Glutamatergic neuron (in vitro differentiated cells): ENCODE data around the gene ARID3C. TPM values are rescaled to one million over a fixed set of nuclear protein-coding genes. Genes with fewer than 3 reads are reported as not detected.

Experiments used
- DNase-seq: peaks from one replicate; pipeline ENCODE4 v3.0.0; 2022
- H3K27ac Mint-ChIP-seq: one replicate; pipeline ENCODE4 v1.8.0; 2020; ENCODE audit warnings: mild to moderate bottlenecking, mixed read lengths, inconsistent platforms; ENCODE audit not compliant: unreplicated experiment
- H3K27me3 Mint-ChIP-seq: one replicate; pipeline ENCODE4 v1.8.0; 2020; ENCODE audit warnings: mild to moderate bottlenecking, moderate library complexity, mixed read lengths, inconsistent platforms; ENCODE audit not compliant: unreplicated experiment
- H3K36me3 Mint-ChIP-seq: one replicate; pipeline ENCODE4 v1.8.0; 2020; ENCODE audit warnings: mild to moderate bottlenecking, mixed read lengths, inconsistent platforms; ENCODE audit not compliant: unreplicated experiment
- H3K4me1 Mint-ChIP-seq: one replicate; pipeline ENCODE4 v1.8.0; 2020; ENCODE audit warnings: mild to moderate bottlenecking, low read depth, mixed read lengths, inconsistent platforms; ENCODE audit not compliant: unreplicated experiment
- H3K4me3 Mint-ChIP-seq: one replicate; pipeline ENCODE4 v1.8.0; 2020; ENCODE audit warnings: mild to moderate bottlenecking, mixed read lengths, inconsistent platforms; ENCODE audit not compliant: unreplicated experiment
- H3K9me3 Mint-ChIP-seq: one replicate; pipeline ENCODE4 v1.8.0; 2020; ENCODE audit warnings: mild to moderate bottlenecking, moderate library complexity, mixed read lengths, inconsistent platforms; ENCODE audit not compliant: unreplicated experiment
- total RNA-seq: library from RNA; stranded (reverse); fragmentation: NEBNext Ultra II Directional; extraction: Animal tissue kit (Norgen Biotek cat#: 25700); gene quantifications from one replicate; pipeline ENCODE4 v1.2.1, GENCODE V29; 2021; ENCODE audit not compliant: unreplicated experiment
- TF ChIP-seq, protein P1 (sequence below): fragments of 200-600 bp; sonication (generic); IDR thresholded peaks from one replicate; pipeline ENCODE4 v1.5.0; 2021; ENCODE audit not compliant: partially characterized antibody, unreplicated experiment

Gene ARID3C
- total RNA-seq, 1 donor from 2014 or later = not detected

DNA sequence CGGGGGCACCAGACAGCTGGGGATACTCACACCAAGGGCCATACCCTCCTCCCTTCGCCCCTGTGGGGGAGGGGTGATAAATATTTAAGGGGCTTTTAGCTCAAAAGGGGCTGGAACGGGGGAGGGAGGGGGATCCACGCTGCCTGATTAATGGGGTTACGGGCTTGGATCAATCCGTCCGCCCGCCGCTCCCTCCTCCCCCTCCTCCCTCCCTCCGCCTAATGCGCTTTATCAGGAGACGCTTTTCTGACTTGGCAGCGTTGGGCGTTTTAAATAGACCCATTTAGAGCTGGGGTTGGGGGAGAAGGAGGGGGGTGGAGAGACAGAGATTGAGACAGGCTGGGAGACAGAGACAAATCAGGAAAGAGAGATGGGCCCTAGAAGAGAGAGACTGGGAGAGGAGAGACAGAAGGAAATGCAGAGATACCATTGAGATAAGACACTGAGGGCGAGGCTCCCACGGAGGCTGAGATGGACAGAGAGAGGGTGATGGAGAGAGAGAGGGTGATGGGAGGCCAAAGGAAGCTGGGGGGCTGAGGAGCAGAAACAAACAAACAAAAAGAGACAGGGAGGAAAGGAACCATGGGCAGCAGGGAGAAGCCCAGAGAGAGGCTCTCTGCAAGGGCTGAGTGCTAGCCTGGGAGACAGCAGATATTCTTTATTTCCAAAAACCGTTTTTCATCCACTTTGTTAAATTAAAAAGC is 49.6 kb downstream of the ARID3C start:
- peak; percentile 73 for DNase-seq

DNA sequence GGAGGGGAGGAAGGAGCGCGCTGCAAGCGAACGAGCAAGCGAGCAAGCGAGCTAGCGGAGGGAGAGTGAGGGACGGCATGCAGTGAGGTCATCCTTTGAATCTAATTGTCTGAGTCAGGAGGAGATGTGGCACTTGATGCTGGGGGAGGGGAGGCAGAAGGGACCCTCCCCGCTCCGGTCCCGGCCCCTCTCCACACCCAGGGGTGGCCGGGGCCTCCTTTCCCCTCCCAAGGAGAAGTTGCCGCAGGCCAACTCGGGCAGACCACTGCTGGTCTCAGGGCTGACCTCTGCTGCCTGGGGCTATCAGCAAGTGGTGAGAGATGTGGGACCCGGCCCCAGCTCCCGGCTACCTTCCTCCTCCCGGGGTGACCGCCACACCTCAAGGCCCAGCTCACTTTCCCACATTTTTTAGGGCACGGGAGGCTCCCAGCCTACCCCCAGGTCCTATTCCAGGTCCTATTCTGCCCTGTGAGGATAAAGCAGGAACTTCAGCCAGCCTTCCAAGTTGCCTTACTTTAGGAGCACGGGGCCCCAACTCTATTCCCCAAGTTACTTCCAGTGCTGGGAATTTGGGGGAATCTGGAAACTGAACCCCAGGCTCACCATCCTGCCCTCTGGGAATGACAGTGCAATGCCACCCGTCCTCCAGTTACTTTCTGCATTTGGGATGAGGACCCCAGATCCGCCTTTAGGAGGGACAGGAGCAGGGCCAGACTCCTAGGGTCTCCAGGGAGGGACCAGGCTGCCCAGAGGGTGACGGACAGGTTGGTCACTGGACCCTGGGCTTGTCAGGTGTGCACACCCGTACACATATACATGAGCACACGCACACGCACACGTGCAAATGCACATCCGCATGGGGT is 50.4 kb downstream of the ARID3C start:
- H3K27me3 Mint-ChIP-seq = peaks cover 24% of the 10 kb centered on the region
- peak overlapping the region; percentile 91 for H3K27ac Mint-ChIP-seq
- H3K4me3 Mint-ChIP-seq = peak overlapping the region; percentile 79
- peak; percentile 79 for DNase-seq
- H3K4me1 Mint-ChIP-seq = peaks cover 61% of the 10 kb centered on the region
- H3K36me3 Mint-ChIP-seq = peaks cover 4% of the 10 kb centered on the region
- H3K9me3 Mint-ChIP-seq = peaks cover 12% of the 10 kb centered on the region
- TF ChIP-seq, protein P1, sequence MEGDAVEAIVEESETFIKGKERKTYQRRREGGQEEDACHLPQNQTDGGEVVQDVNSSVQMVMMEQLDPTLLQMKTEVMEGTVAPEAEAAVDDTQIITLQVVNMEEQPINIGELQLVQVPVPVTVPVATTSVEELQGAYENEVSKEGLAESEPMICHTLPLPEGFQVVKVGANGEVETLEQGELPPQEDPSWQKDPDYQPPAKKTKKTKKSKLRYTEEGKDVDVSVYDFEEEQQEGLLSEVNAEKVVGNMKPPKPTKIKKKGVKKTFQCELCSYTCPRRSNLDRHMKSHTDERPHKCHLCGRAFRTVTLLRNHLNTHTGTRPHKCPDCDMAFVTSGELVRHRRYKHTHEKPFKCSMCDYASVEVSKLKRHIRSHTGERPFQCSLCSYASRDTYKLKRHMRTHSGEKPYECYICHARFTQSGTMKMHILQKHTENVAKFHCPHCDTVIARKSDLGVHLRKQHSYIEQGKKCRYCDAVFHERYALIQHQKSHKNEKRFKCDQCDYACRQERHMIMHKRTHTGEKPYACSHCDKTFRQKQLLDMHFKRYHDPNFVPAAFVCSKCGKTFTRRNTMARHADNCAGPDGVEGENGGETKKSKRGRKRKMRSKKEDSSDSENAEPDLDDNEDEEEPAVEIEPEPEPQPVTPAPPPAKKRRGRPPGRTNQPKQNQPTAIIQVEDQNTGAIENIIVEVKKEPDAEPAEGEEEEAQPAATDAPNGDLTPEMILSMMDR = no peak

More for the DNA sequence above, 49.6 kb downstream of the ARID3C start:
- peaks cover 24% of the 10 kb centered on the region for H3K27me3 Mint-ChIP-seq
- peaks cover 12% of the 10 kb centered on the region for H3K9me3 Mint-ChIP-seq
- H3K4me3 Mint-ChIP-seq = peak overlapping the region; percentile 93
- peaks cover 4% of the 10 kb centered on the region for H3K36me3 Mint-ChIP-seq
- H3K27ac Mint-ChIP-seq = peak overlapping the region; percentile 99
- H3K4me1 Mint-ChIP-seq = peaks cover 64% of the 10 kb centered on the region
- TF ChIP-seq, protein P1 = no peak

DNA sequence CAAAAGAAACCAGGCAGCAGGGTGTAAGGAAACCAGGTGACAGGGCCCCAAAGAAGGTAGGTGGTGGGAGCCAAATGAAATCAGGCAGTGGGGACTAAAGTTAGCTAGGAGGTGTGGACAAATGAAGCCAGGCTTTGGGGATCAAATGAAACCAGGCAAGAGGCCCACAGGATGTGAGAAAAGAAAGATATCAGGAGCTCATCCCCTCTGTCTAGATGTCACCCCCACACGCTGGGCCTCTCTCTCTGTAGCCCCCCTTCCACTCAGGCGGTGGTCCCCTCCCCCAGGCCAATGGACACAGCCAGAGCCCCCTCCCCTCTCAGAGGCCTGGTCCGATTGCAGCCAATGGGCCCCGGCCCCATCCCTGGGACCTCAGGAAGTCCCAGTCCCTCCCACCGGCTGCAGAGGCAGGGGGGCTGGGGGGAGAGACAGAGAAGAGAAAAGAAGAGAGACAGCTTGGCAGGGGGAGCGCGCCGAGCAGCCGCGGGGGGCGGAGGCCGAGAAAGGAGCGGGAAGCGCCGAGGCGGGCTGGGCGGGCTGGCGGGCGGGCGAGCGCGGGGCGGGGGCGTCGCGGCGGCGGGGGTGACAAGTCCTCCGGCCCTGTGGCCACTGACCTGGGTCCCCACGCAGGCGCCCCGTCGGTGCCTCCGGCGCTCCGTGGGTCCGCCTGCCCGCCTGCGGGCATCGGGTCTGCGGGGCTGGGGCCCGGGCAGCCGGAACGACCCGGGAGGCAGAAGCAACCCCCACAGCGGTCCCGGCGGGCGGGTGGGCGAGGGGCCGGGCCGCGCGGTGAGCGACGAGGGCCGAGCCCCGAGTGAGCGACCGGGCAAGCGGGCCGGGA is 51.2 kb downstream of the ARID3C start:
- Mint-ChIP-seq H3K27ac (peak overlapping the region; percentile 91), H3K36me3 (peaks cover 4% of the 10 kb centered on the region), H3K4me3 (peak overlapping the region; percentile 89), H3K27me3 (peaks cover 24% of the 10 kb centered on the region), H3K9me3 (peaks cover 12% of the 10 kb centered on the region), H3K4me1 (peaks cover 58% of the 10 kb centered on the region)
- TF ChIP-seq, protein P1 = no peak
- DNase-seq = peak; percentile 82

DNA sequence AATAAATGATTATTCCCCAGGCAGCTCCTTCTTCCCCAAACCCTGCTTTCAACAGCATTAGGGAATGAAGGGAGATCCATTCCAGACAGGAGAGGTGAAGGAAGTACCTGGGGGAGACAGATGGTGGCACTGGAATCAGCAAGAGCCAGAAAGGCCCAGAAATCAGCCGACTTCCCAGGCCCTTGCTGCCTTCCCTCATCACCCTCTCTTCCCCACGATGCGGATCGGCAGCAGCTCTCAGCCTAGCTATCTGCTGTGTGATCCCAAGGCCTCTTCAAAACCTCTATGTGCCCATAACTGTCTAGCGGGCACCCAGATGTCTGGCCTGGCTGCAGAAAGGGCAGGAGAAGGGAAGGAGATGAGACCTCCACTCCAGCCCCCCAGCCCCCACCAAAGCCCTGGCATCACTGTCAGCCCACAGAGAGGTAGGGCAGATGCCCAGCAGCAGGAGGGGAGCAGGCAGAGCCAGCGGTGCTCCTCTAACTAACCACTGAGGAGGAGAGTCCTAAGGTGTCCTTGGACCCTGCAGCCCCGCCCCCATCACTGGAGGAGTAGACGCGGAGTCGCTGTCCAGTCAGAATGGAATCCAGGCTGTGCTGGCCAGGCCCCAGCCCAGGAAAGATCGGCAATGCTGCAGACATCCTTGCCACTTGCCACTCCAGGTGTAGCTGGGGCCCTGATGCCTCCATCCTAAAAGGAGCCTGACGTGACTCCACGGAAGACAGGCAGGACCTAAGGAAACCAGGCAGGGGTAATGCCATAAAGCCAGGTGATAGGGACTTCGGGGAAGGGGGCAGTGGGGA is 52.1 kb downstream of the ARID3C start:
- TF ChIP-seq, protein P1 = no peak
- peaks cover 9% of the 10 kb centered on the region for H3K9me3 Mint-ChIP-seq
- H3K27me3 Mint-ChIP-seq = peaks cover 24% of the 10 kb centered on the region
- peak overlapping the region; percentile 69 for H3K27ac Mint-ChIP-seq
- peaks cover 4% of the 10 kb centered on the region for H3K36me3 Mint-ChIP-seq
- peak; percentile 77 for DNase-seq
- peaks cover 56% of the 10 kb centered on the region for H3K4me1 Mint-ChIP-seq
- peak overlapping the region; percentile 89 for H3K4me3 Mint-ChIP-seq
